ENCODE measurements around the gene GALR3. TPM values are rescaled to one million over a fixed set of nuclear protein-coding genes. Genes with fewer than 3 reads are reported as not detected.

Gene GALR3
- polyA plus RNA-seq, 1 experiment, result not detected

GRCh38 chr22:37806409-37807333 lies 16.5 kb upstream of the GALR3 start:
- CTCF ChIA-PET, result interaction anchor here (1.3 to 4.1 kb wide), 2 partner anchors 12 to 268 kb away, joined by 3 to 35 read pairs; no protein-coding TSS in a partner anchor
- POLR2A ChIA-PET, result interaction anchor here (1.1 to 1.5 kb wide), 2 partner anchors 12 to 132 kb away, joined by 8 to 12 read pairs; partner anchors contain the start of gene LGALS1
- no peaks in the 10 kb centered on the region for H3K27me3 ChIP-seq (ENCODE audit: control insufficient read depth, insufficient read depth, low read length)
- peak overlapping the region; percentile 47 for H3K27ac ChIP-seq (ENCODE audit: low read depth, low read length)
- H3K9me3 ChIP-seq (ENCODE audit: control insufficient read depth, insufficient read depth, low read length), result no peaks in the 10 kb centered on the region; the same call in 1 of the 2 replicates
- H3K4me3 ChIP-seq (ENCODE audit: low read depth, low read length), result peak overlapping the region; percentile 80
- TF ChIP-seq CTCF (IDR thresholded peaks at IDR 0.05; ENCODE audit: low read depth, low read length), result no peak
- DNase-seq (ENCODE audit: low read depth, low spot score), result no peak

GRCh38 chr22:37807410-37808293 lies 15.5 kb upstream of the GALR3 start, which contains the start of gene GCAT:
GCAT (plus strand) TSS chr22:37807934; CDS start chr22:37807968, 34 bp downstream.
- H3K4me3 ChIP-seq (ENCODE audit: low read depth, low read length), result peak within 1 kb of the TSS; percentile 84
- peak within 1 kb of the TSS; percentile 84 for H3K27ac ChIP-seq (ENCODE audit: low read depth, low read length)
- POLR2A ChIA-PET, result interaction anchor here (0.5 to 1.5 kb wide), 8 partner anchors 11 to 133 kb away, joined by 3 to 12 read pairs (median 3); partner anchors contain the start of genes ANKRD54, LGALS1 and TRIOBP
- no peak for TF ChIP-seq CTCF (IDR thresholded peaks at IDR 0.05; ENCODE audit: low read depth, low read length)
- peak; percentile 87 for DNase-seq (ENCODE audit: low read depth, low spot score)
- CTCF ChIA-PET, result interaction anchor here (1.3 to 4.1 kb wide), 3 partner anchors 11 to 269 kb away, joined by 3 to 35 read pairs (median 9); no protein-coding TSS in a partner anchor
- no peaks in the 10 kb centered on the region for H3K27me3 ChIP-seq (ENCODE audit: control insufficient read depth, insufficient read depth, low read length)
- H3K9me3 ChIP-seq (ENCODE audit: control insufficient read depth, insufficient read depth, low read length), result no peaks in the 10 kb centered on the region; the same call in 1 of the 2 replicates

GRCh38 chr22:37808294-37808657 lies 14.9 kb upstream of the GALR3 start:
- Histone ChIP-seq H3K4me3 (ENCODE audit: low read depth, low read length) (peak overlapping the region; percentile 84), H3K27me3 (ENCODE audit: control insufficient read depth, insufficient read depth, low read length) (no peaks in the 10 kb centered on the region), H3K27ac (ENCODE audit: low read depth, low read length) (peak overlapping the region; percentile 84), H3K9me3 (ENCODE audit: control insufficient read depth, insufficient read depth, low read length) (no peaks in the 10 kb centered on the region)
- ChIA-PET POLR2A (interaction anchor here (0.6 to 1.3 kb wide), 4 partner anchors 12 to 111 kb away, joined by 3 read pairs; partner anchors contain the start of gene TRIOBP), CTCF (interaction anchor here (2.9 to 4.1 kb wide), 2 partner anchors 10 to 55 kb away, joined by 9 to 35 read pairs; no protein-coding TSS in a partner anchor)
- TF ChIP-seq CTCF (IDR thresholded peaks at IDR 0.05; ENCODE audit: low read depth, low read length), result no peak
- no peak for DNase-seq (ENCODE audit: low read depth, low spot score)

- ChIA-PET CTCF (interaction anchor here (0.8 to 4.1 kb wide), 3 partner anchors 8 to 72 kb away, joined by 3 to 35 read pairs (median 9); no protein-coding TSS in a partner anchor), POLR2A (interaction anchor here (0.6 to 1.0 kb wide), 3 partner anchors 10 to 169 kb away, joined by 3 read pairs; no protein-coding TSS in a partner anchor)
- Histone ChIP-seq H3K27ac (ENCODE audit: low read depth, low read length) (no peak overlapping the region), H3K27me3 (ENCODE audit: control insufficient read depth, insufficient read depth, low read length) (no peaks in the 10 kb centered on the region), H3K4me3 (ENCODE audit: low read depth, low read length) (no peak overlapping the region), H3K9me3 (ENCODE audit: control insufficient read depth, insufficient read depth, low read length) (no peaks in the 10 kb centered on the region)
- no peak for TF ChIP-seq CTCF (IDR thresholded peaks at IDR 0.05; ENCODE audit: low read depth, low read length)
- DNase-seq (ENCODE audit: low read depth, low spot score), result no peak
Observed at GRCh38 chr22:37809672-37810333, 13.4 kb upstream of the GALR3 start.

All from AG04450 (cell line).